ENCODE results near the gene HMG20A. TPM values are rescaled to one million over a fixed set of nuclear protein-coding genes. Genes with fewer than 3 reads are reported as not detected.

Gene HMG20A
- total and polyA plus RNA-seq, 12 donors: 14.0 to 57.2 (median 38.9) TPM

DNA sequence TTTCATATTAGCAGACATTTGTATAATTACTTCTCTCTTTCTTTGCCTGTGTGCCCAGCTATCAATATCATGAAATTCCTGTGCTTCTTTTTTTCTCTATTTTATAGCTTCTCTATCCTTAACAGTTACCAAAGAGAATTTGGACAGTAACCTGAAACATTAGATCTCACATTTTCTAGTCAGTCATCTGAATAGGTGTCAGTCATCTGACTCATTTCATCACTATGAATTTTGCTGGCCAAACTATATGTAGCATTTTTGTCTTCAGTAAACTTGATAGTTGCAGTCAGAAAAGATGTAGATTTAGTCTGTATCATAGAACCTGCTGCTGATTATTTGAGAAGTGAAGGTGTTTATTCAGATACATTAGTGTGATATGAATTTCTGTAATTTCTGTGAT, 52.6 kb downstream of the HMG20A start:
- DNase-seq: no peak
- H3K4me3 ChIP-seq: no peak overlapping the region
- no peak overlapping the region for H3K27ac ChIP-seq
- intact Hi-C loops (cut with DNase I): no loop called here
- no peaks in the 10 kb centered on the region for H3K9me3 ChIP-seq (replicated peaks in 1 of 3)
- TF ChIP-seq POLR2A (IDR thresholded peaks at IDR 0.05): no peak
- TF ChIP-seq, protein P1, sequence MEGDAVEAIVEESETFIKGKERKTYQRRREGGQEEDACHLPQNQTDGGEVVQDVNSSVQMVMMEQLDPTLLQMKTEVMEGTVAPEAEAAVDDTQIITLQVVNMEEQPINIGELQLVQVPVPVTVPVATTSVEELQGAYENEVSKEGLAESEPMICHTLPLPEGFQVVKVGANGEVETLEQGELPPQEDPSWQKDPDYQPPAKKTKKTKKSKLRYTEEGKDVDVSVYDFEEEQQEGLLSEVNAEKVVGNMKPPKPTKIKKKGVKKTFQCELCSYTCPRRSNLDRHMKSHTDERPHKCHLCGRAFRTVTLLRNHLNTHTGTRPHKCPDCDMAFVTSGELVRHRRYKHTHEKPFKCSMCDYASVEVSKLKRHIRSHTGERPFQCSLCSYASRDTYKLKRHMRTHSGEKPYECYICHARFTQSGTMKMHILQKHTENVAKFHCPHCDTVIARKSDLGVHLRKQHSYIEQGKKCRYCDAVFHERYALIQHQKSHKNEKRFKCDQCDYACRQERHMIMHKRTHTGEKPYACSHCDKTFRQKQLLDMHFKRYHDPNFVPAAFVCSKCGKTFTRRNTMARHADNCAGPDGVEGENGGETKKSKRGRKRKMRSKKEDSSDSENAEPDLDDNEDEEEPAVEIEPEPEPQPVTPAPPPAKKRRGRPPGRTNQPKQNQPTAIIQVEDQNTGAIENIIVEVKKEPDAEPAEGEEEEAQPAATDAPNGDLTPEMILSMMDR (IDR thresholded peaks at IDR 0.05): no peak
- no peaks in the 10 kb centered on the region for H3K4me1 ChIP-seq (replicated peaks in 1 of 2)
- H3K36me3 ChIP-seq (replicated peaks in 1 of 2): peaks cover 0 to 29% of the 10 kb centered on the region in 2 donors
- no peaks in the 10 kb centered on the region for H3K27me3 ChIP-seq

DNA sequence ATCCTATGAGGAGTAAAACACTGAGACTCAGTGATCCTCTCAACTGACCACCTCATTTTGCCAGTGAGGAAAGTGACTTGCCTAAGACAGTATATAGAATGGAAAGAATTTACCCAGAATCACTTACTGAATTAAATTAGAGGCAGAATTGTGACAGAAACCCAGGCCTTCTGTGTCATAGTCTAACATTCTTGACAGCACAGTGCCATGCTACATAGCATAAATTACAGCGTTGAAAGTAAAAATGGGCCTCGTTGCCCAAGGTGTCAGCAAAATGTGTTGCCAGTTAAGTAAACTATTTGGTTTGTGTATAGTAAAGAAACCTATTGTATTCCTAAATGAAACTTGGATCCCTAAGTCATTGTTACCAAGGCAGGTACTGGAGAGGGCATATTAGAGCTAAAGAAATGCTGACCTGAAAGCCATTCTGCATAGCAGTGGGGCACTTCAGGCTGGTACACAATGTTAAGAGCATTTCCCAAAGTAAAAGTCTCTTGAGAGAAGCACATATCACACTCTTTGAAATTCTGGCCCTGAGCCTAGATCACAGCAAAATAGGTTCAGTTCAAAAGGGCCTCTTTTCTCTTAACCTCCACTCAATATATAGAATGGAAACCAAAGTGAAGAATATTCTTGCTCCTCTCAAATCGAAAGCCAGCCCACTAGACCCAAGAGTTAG, 53.8 kb downstream of the HMG20A start:
- 94 to 97% (median 96%) methylated on average over 3 of the region's 3 CpGs for WGBS, 4 donors
- H3K27ac ChIP-seq: no peak overlapping the region

DNA sequence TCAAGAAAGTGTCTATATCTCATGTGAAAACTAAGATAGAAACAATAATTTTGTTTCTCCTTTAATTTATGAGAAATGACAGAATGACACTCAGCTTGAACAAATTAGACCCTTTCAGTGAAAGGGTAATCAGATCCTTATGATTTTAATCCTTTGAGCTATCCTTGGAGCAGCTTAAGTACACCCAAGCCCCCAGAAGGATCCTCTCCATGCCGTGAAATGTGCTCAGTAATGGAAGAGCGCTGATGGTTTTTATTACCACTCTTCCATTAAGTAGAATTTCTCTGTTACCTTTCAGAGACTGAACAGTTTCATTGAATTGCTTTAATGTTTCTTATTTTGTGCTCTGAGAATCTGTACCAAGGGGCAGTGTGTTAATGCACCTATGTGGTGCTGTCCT, 54.3 kb downstream of the HMG20A start:
- H3K27me3 ChIP-seq: no peaks in the 10 kb centered on the region
- TF ChIP-seq POLR2A (IDR thresholded peaks at IDR 0.05): no peak
- TF ChIP-seq, protein P1 (IDR thresholded peaks at IDR 0.05): no peak
- H3K9me3 ChIP-seq (replicated peaks in 1 of 3): no peaks in the 10 kb centered on the region
- no peak overlapping the region for H3K4me3 ChIP-seq
- H3K27ac ChIP-seq: no peak overlapping the region
- peaks cover 0 to 44% of the 10 kb centered on the region in 2 donors for H3K36me3 ChIP-seq (replicated peaks in 1 of 2)
- no peak for DNase-seq
- intact Hi-C loops (cut with DNase I): no loop called here
- 95 to 97% (median 96%) methylated on average over 2 of the region's 2 CpGs for WGBS, 4 donors
- H3K4me1 ChIP-seq (replicated peaks in 1 of 2): no peaks in the 10 kb centered on the region

More for the DNA sequence above, 53.8 kb downstream of the HMG20A start:
- Histone ChIP-seq H3K36me3 (replicated peaks in 1 of 2) (peaks cover 0 to 38% of the 10 kb centered on the region in 2 donors), H3K4me1 (replicated peaks in 1 of 2) (no peaks in the 10 kb centered on the region), H3K9me3 (replicated peaks in 1 of 3) (no peaks in the 10 kb centered on the region), H3K4me3 (no peak overlapping the region), H3K27me3 (no peaks in the 10 kb centered on the region)
- intact Hi-C loops (cut with DNase I): no loop called here
- TF ChIP-seq POLR2A (IDR thresholded peaks at IDR 0.05): no peak
- TF ChIP-seq, protein P1 (IDR thresholded peaks at IDR 0.05): no peak
- DNase-seq: no peak

DNA sequence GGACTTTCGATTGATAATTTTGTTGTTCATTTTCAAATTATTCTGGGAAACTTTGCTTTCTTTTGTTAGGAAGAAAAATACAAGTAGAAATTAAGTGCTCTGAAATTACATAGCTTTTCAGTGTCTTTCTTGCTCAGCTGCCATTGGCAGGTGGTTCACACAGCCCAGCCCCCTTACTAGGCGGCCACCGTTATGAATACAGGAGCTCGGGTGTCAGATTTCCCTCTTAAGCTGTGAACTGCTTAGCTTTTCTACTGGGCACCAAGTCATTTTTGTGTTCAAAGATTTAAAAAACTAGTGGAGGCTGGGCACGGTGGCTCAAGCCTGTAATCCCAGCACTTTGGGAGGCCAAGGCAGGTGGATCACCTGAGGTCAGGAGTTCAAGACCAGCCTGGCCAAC, 55.2 kb downstream of the HMG20A start:
- no peak overlapping the region for H3K27ac ChIP-seq
- TF ChIP-seq, protein P1 (IDR thresholded peaks at IDR 0.05): no peak
- no peak for TF ChIP-seq POLR2A (IDR thresholded peaks at IDR 0.05)
- peaks cover 0 to 52% of the 10 kb centered on the region in 2 donors for H3K36me3 ChIP-seq (replicated peaks in 1 of 2)
- WGBS, 4 donors: 93 to 98% (median 95%) methylated on average over 5 of the region's 5 CpGs
- peaks cover 0 to 2% of the 10 kb centered on the region in 2 donors for H3K4me1 ChIP-seq (replicated peaks in 1 of 2)
- no peak for DNase-seq
- intact Hi-C loops (cut with DNase I): no loop called here
- H3K27me3 ChIP-seq: no peaks in the 10 kb centered on the region
- H3K9me3 ChIP-seq (replicated peaks in 1 of 3): no peaks in the 10 kb centered on the region
- no peak overlapping the region for H3K4me3 ChIP-seq

Measured in adrenal gland (tissue), 12 donors.